Measurements from ENCODE around the gene CECR2.
A peak's percentile ranks its signal among the peaks of the same experiment; 100 is the strongest.
"Not testable (repeated sequence)": the region's sequence is repeated elsewhere in the genome, so short reads cannot be mapped to it uniquely, and the experiment has no call there.

Gene CECR2

GRCh38 chr22:17523925-17524324, 154.7 kb downstream of the CECR2 start:
- DNase-seq, result no peak

- no peak for DNase-seq
Observed at GRCh38 chr22:17536269-17536668, 167.0 kb downstream of the CECR2 start.

GRCh38 chr22:17537155-17537554, 167.9 kb downstream of the CECR2 start:
- no peak for DNase-seq

- DNase-seq, result no peak
Observed at GRCh38 chr22:17540481-17540880, 171.2 kb downstream of the CECR2 start.

- DNase-seq, result no peak
Observed at GRCh38 chr22:17541476-17541875, 172.2 kb downstream of the CECR2 start.

GRCh38 chr22:17542452-17542851, 173.2 kb downstream of the CECR2 start:
- no peak for DNase-seq

GRCh38 chr22:17548010-17548755, 178.9 kb downstream of the CECR2 start:
- no peak for DNase-seq

GRCh38 chr22:17548756-17549035, 179.4 kb downstream of the CECR2 start:
- no peak for DNase-seq

GRCh38 chr22:17549183-17549582, 179.9 kb downstream of the CECR2 start:
- DNase-seq, result no peak

- no peak for DNase-seq
Observed at GRCh38 chr22:17549655-17550054, 180.4 kb downstream of the CECR2 start.

GRCh38 chr22:17552737-17553136, 183.5 kb downstream of the CECR2 start:
- DNase-seq, result no peak

- no peak for DNase-seq
Observed at GRCh38 chr22:17554814-17555213, 185.6 kb downstream of the CECR2 start.

GRCh38 chr22:17559188-17559587, 189.9 kb downstream of the CECR2 start:
- DNase-seq, result no peak

- no peak for DNase-seq
Observed at GRCh38 chr22:17562906-17563870, 193.9 kb downstream of the CECR2 start, which contains the start of gene SLC25A18. Gene SLC25A18, plus strand, starts transcription at chr22:17563498. Its CDS starts 16,447 bp downstream, at chr22:17579945.

- DNase-seq, result peak; percentile 30
Observed at GRCh38 chr22:17563936-17564391, 194.7 kb downstream of the CECR2 start.

- not testable (repeated sequence) for DNase-seq
Observed at GRCh38 chr22:17566016-17566687, 196.9 kb downstream of the CECR2 start.

- no peak for DNase-seq
Observed at GRCh38 chr22:17566776-17567175, 197.5 kb downstream of the CECR2 start.

- no peak for DNase-seq
Observed at GRCh38 chr22:17569971-17570511, 200.8 kb downstream of the CECR2 start.

- DNase-seq, result peak; percentile 65
Observed at GRCh38 chr22:17570851-17571631, 201.8 kb downstream of the CECR2 start.

GRCh38 chr22:17575151-17575550, 205.9 kb downstream of the CECR2 start:
- DNase-seq, result no peak

GRCh38 chr22:17575681-17576080, 206.4 kb downstream of the CECR2 start:
- no peak for DNase-seq

GRCh38 chr22:17576470-17576869, 207.2 kb downstream of the CECR2 start:
- peak; percentile 88 for DNase-seq
